ENCODE measurements around the gene MPPED1.
A peak's percentile ranks its signal among the peaks of the same experiment; 100 is the strongest.

The MPPED1 gene, protein sequence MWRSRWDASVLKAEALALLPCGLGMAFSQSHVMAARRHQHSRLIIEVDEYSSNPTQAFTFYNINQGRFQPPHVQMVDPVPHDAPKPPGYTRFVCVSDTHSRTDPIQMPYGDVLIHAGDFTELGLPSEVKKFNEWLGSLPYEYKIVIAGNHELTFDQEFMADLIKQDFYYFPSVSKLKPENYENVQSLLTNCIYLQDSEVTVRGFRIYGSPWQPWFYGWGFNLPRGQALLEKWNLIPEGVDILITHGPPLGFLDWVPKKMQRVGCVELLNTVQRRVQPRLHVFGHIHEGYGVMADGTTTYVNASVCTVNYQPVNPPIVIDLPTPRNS

GRCh38 chr22:43411869-43412807 lies at the start of gene MPPED1:
Gene MPPED1 (plus strand): TSS chr22:43412014. CDS start chr22:43424986, 12,972 bp downstream.
- DNase-seq (ENCODE audit: low spot score), result no peak

DNA sequence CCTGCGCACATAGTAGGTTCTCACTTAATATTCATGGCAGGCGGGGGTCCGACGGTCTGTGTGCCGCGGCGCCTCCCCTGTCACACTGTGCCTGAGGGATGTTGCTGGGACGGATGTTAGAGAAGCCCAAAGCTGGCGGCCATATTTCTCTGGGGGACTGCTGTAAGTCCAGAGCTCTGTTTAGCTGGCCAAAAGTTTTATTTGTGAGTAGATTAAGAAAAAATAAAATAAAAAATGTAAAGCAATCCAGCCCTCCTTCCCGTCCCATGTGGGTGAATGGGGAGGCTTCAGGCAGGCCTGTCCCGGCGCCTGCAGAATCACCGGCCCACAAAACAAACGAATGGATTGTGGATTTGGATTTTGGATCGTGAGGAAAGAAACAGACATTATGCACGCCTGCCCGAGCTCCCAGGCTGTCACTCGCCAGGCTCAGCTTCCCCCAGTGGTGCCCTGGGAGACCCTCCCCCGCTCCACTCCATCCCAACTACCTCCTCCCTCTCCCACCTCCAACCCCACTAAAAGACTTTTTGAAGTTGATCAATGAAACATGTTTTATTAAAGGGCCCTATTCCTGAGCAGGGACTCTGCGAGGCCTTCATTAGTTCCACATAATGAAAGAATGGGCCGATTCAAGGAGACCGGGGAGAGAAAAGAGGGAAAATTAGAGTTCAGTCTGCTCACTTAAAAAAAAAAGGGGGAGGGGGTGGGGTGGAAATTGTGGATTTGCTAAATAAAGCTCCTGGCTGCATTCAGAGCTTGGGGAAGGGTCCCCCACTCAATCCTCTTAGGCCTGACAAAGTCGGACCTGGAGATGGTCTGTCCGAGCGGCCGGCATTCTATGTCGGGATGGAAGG lies 48.3 kb upstream of the MPPED1 start:
- no peak for DNase-seq (ENCODE audit: low spot score)

GRCh38 chr22:43364169-43364435 lies 47.7 kb upstream of the MPPED1 start:
- no peak for DNase-seq (ENCODE audit: low spot score)

DNA sequence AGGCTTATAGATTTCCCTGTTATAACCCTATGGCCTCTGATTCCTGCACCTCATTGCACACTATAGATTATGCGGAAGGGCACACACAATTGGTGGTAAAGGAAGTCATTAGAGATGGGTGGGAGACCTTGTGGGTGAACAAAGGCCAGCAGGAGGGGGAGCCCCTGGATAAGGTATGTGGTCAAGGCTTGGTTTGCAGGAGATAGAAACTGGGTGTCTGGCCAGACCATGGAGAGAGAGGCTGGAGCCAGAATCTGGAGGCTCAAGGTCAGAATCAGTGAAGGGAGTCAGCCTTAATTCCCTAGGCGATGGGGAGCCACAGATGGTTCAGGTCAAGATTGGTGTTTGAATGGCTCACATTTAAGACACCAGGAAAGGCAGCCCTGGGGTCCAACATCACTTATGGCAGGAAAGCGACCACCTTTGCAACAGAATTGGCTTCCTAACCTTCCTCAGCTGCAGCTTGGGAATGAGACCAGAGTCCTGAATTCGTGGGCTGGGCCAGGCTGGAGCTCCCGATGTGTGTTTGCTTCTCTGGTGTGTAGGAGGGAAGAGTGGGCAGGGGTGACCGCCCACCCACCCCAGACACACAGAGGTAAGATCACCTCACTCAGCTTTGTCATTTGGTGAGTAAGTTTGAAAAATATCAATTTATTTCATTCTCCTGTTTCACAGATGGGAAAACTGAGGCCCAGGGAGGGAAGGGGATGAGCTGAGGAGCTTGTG lies 45.9 kb upstream of the MPPED1 start:
- DNase-seq (ENCODE audit: low spot score), result no peak

GRCh38 chr22:43370036-43370435 lies 41.8 kb upstream of the MPPED1 start:
- no peak for DNase-seq (ENCODE audit: low spot score)

DNA sequence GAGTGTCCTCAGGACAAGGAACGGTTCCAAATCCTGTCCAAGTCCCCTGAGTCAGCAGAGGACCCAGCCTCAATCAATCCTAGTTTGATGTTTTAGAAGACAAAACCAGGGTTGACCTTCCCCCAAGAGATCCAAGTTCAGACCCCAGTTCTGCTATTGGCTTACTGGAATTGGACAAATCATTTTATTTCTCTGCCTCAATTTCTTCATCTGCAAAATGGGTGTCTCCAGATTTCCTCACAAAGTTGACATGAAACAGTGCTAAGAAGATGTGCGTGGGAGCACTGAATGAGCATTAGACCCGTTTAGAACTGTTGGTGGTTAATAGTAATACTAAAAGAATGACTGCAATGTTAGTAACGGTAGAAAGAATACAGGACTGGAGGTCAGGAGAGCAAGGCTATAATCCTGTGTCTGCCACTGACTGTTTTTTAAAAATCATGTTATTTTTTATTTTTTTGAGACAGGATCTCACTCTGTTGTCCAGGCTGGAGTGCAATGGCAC lies 35.8 kb upstream of the MPPED1 start:
- peak; percentile 38 for DNase-seq (ENCODE audit: low spot score)

DNA sequence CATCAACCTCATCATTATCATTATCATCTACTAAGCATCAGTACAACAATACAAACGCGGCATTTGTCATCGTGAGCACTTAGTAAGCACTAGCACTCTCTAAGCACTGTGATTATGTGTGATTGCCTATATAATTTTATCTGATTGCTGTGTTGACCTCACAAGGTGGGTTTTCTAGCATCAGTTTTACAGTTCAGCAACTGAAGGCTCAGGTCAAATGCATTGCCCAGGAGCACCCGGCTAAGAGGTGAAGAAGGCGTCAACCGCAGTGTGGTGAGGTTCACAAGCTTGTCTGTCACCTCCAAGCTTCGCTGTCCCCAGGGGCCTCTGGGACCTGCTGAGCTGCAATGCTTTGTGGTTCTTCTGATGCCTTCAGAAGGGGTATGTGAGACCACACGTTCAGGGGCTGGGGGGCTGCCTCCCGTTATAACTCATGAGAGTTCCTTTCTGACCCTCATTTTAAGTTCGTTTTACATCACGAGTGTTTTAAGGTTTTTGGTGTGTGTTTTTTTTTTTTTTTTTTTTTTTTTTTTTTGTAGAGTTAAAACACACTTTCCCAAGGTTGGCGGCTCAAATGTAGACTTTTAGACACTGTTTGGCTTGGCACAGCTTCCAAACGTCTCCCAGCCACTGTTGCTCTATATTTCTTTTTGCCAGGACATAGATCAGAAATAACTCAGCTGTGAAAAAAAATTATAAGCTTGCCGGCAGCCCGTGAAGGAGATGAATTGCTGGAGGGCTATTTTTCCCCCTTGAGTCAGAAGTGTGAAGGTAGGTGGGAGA lies 34.9 kb upstream of the MPPED1 start:
- DNase-seq (ENCODE audit: low spot score), result no peak

GRCh38 chr22:43377548-43377895 lies 34.3 kb upstream of the MPPED1 start:
- no peak for DNase-seq (ENCODE audit: low spot score)

GRCh38 chr22:43377896-43378704 lies 33.7 kb upstream of the MPPED1 start:
- no peak for DNase-seq (ENCODE audit: low spot score)

DNA sequence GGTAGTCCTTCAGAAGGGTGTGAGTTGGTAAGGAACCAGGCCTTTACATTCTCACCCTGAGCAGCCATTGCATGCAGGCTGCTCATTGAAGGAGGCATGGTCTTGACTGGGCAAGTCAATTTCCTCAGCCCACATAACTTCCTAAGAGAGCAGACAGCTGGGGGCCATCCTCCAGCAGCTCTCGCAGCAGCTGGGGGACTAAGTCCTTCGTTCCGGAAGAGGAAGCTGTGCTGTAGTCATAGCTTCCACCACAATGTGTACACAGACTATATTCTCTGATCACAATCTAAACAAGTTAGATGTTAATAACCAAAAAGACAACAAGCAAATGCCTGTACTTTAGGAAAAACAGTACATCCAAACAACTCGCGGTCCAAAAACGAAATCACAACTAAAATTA lies 30.1 kb upstream of the MPPED1 start:
- DNase-seq (ENCODE audit: low spot score), result no peak

- no peak for DNase-seq (ENCODE audit: low spot score)
Observed at GRCh38 chr22:43384863-43385262, 27.0 kb upstream of the MPPED1 start.

- peak; percentile 92 for DNase-seq (ENCODE audit: low spot score)
Observed at GRCh38 chr22:43385770-43386641, 25.8 kb upstream of the MPPED1 start.

GRCh38 chr22:43387815-43388214 lies 24.0 kb upstream of the MPPED1 start:
- no peak for DNase-seq (ENCODE audit: low spot score)

DNA sequence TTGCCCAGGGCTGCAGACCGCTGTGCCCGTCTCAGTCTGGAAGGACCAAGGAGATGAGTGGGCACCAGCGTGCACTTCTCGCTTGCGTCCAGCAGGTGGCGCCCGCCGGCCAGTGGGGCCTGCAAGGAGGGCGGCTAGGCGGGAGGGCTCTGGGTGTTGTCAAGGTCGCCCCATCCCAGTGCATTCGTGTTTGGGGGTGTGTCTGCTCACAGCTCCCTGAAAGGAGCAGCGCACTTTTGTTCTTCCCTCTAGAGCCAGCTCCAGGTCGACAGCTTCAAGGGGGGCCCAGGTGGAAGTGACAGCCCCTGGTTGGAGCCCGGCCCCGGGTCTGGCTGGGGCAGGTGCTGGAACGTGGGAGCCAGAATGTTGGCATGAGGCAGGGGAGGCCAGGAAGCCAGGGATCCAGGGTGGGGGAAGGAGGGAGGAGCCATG lies 23.4 kb upstream of the MPPED1 start:
- peak; percentile 85 for DNase-seq (ENCODE audit: low spot score)

DNA sequence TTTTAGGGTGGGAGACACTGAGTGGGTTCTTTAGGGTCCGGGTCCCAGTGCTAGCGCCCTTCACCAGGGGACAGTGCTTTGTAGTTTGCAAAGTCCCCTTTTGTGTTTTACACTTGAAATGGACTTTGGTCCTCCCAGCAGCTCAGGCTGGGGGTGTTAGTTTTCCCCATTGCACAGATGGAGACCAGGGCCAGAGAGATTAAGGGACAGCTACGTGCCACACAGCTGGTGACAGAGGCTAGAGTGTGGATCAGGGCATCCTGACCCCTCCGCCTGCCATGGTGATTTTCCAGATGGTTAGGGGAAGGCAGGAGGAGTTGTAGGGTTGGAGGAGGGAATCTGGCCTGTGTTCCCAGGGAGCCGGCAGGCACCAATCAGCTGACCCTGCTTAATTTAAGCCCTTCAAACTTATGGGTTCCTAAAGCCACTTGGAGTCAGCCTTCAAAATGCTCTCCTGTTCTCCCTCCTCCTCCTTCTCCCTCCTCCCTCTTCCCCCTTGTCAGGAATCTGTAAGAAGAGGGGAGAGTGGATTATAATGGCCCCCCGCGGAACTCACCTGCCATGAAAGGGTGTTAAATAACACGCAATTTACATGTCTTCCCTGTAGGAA lies 22.5 kb upstream of the MPPED1 start:
- no peak for DNase-seq (ENCODE audit: low spot score)

DNA sequence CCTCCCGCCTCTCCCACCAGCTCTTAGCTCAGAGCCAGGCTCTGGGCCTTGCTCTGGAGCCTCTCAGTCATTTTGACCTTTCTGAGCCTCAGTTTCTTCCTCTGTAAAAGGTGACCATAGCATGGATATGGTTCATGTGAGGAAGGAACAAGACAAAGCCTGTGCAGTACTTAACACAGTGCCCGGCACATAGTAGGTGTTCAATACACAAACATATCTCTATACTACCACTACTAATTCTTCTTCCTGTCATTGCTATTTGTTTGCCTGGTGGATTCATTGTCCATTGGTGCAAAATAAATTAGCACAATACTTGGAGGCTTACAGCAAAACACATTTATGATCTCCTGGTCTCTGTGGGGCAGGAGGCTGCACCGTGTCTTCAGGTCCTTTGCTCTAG lies 21.6 kb upstream of the MPPED1 start:
- DNase-seq (ENCODE audit: low spot score), result no peak

GRCh38 chr22:43390872-43391271 lies 20.9 kb upstream of the MPPED1 start:
- DNase-seq (ENCODE audit: low spot score), result no peak

DNA sequence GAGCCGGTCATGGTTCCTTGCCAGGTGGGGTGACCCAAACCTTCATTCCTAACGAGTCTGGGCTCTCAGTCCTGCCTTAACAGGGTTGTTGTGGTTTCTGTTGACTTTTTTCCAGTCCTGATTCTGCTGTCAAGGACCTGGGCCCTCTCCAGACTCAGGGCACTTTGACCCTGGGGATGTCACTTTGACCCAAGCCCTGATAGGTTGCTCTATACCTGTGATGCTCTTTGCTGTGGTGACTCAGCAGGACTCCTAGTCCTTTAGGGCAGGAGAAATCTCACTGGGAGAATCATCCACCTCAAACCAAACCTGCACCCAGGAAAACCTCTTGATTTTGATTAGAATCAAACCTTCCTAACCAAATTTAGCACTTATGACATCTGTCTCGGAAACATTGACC lies 20.5 kb upstream of the MPPED1 start:
- no peak for DNase-seq (ENCODE audit: low spot score)
